ENCODE data around the gene ZCCHC4. TPM values are rescaled to one million over a fixed set of nuclear protein-coding genes. Genes with fewer than 3 reads are reported as not detected.

The ZCCHC4 gene
- total RNA-seq, 1 donor from 2014 or later = 15.6 TPM

DNA sequence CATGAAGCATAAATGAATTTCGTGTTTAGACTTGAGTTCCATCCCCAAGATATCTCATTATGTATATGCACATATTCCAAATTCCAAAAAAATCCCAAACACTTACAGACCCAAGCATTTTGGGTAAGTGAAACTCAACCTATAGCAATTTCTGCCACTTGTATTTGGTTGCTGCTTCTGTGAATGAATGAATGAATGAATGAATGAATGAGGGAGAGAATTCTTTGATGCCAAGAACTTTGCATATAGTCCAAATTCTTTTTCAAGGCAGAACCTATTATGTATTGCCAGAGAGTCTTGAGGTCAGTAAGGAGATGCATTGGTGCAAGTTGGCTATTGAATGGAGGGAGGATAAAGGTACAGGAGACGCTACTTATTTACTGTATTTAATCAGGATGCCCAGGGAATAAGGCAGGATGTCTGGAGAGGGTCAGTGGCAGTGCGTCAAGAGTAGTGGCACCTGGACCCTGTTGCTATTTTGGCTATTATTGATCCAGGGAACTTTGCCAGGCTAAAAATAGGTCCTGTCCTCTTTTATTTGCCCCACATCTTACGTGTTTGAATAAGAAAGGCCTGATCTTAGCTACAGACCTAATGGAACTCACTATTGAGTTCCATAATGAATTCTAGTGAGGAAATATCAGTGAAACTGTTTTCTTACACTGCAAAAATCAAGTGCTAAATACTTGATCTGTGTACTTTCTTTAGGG lies 98.4 kb downstream of the ZCCHC4 start:
- Mint-ChIP-seq H3K4me3 (no peak overlapping the region), H3K36me3 (ENCODE audit: low read depth) (peaks cover 59% of the 10 kb centered on the region), H3K27me3 (no peaks in the 10 kb centered on the region), H3K4me1 (no peaks in the 10 kb centered on the region), H3K27ac (no peak overlapping the region), H3K9me3 (no peaks in the 10 kb centered on the region)
- DNase-seq = no peak
- intact Hi-C loops (cut with micrococcal nuclease) = no loop called here

GRCh38 chr4:25413261-25413660 lies 100.7 kb downstream of the ZCCHC4 start:
- peaks cover 55% of the 10 kb centered on the region for H3K36me3 Mint-ChIP-seq (ENCODE audit: low read depth)
- no peaks in the 10 kb centered on the region for H3K9me3 Mint-ChIP-seq
- DNase-seq = no peak
- H3K4me3 Mint-ChIP-seq = no peak overlapping the region
- H3K27me3 Mint-ChIP-seq = no peaks in the 10 kb centered on the region
- intact Hi-C loops (cut with micrococcal nuclease) = no loop called here
- H3K27ac Mint-ChIP-seq = no peak overlapping the region
- H3K4me1 Mint-ChIP-seq = no peaks in the 10 kb centered on the region

DNA sequence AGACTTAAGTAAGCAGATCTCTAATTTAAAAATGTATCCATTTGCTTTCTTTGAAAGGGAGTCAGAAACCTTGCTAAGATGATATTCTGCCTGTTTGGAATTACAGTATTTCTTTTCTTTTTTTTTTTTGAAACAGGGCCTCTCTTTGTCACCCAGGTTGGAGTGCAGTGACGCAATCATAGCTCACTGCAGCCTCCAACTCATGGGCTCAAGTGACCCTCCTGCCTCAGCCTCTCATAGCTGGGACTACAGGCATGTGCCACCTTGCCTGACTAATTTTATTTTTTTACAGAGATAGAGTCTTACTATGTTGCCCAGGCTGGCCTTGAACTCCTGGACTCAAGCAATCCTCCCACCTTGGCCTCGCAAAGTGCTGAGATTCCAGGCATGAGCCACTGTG lies 104.4 kb downstream of the ZCCHC4 start:
- H3K4me1 Mint-ChIP-seq = no peaks in the 10 kb centered on the region
- no peak overlapping the region for H3K27ac Mint-ChIP-seq
- H3K27me3 Mint-ChIP-seq = no peaks in the 10 kb centered on the region
- H3K4me3 Mint-ChIP-seq = no peak overlapping the region
- no peak for DNase-seq
- peaks cover 30% of the 10 kb centered on the region for H3K36me3 Mint-ChIP-seq (ENCODE audit: low read depth)
- H3K9me3 Mint-ChIP-seq = no peaks in the 10 kb centered on the region
- intact Hi-C loops (cut with micrococcal nuclease) = no loop called here

Other genes starting within 250 kb of the ZCCHC4 start
- gene SEPSECS, start 152.3 kb upstream of the ZCCHC4 start, total RNA-seq = 12.0 and 13.2 TPM in 2 replicates
- 32.8 and 34.2 TPM in 2 replicates for gene PI4K2B, start 78.7 kb upstream of the ZCCHC4 start, total RNA-seq
- gene ANAPC4, start 64.5 kb downstream of the ZCCHC4 start, total RNA-seq = 37.4 and 42.1 TPM in 2 replicates

Data from activated CD4-positive, alpha-beta T cell treated with anti-CD3 and anti-CD28 coated beads, Interleukin-2, amount 10 ng/mL, durations not matched to agents 24 days and 14 days (primary cell).